IMR-90 (cell line): Measurements from ENCODE around the gene HDAC9. TPM values are rescaled to one million over a fixed set of nuclear protein-coding genes. Genes with fewer than 3 reads are reported as not detected.

Experiments used
- ATAC-seq: fragments of 200-7000 bp; cut with Tn5 transposase; 2 replicates; pipeline ENCODE4 v1.9.1; 2020; ENCODE audit warnings: low read depth, mild to moderate bottlenecking, moderate library complexity
- BruUV-seq: library from RNA; stranded (reverse); fragments of 400-500 nt; replicated peaks from 2 replicates; lab custom pipeline; 2021; lab: Mats Ljungman, UMichigan
- CTCF ChIA-PET: fragments of 300-600 bp; formaldehyde crosslinking; extraction: SDS; loops from one replicate; lab custom pipeline; 2021; ENCODE audit warnings: antibody characterized with exemption; lab: Yijun Ruan, JAX
- POLR2A ChIA-PET: fragments of 300-600 bp; sonication (Branson Sonifier 250); formaldehyde crosslinking; loops from one replicate; lab custom pipeline; 2022; ENCODE audit warnings: antibody characterized with exemption; ENCODE audit not compliant: unreplicated experiment; lab: Charles Lee
- DNase-seq: peaks from one replicate; pipeline ENCODE4 v3.0.0; 2013
- H2AFZ ChIP-seq: replicated peaks from 2 replicates; pipeline ENCODE3; 2013; ENCODE audit warnings: low read length, mild to moderate bottlenecking; ENCODE audit not compliant: poor library complexity
- H2AK5ac ChIP-seq: 2 replicates; pipeline ENCODE4 v1.6.1; 2013; ENCODE audit warnings: low read depth, low read length, inconsistent platforms
- H2AK9ac ChIP-seq: replicated peaks from 2 replicates; pipeline ENCODE3; 2013; ENCODE audit warnings: mild to moderate bottlenecking, low read depth, low read length, moderate library complexity; ENCODE audit not compliant: poor library complexity
- H2BK120ac ChIP-seq: 2 replicates; pipeline ENCODE4 v1.6.1; 2013; ENCODE audit warnings: low read depth, low read length, inconsistent platforms
- H2BK15ac ChIP-seq: 3 replicates; pipeline ENCODE4 v1.6.1; 2013; ENCODE audit warnings: low read depth, low read length, inconsistent platforms
- H2BK20ac ChIP-seq: 2 replicates; pipeline ENCODE4 v1.6.1; 2013; ENCODE audit warnings: low read depth, mild to moderate bottlenecking, inconsistent platforms, low read length, moderate library complexity
- H2BK5ac ChIP-seq: 2 replicates; pipeline ENCODE4 v1.6.1; 2013; ENCODE audit warnings: mild to moderate bottlenecking, low read depth, low read length, inconsistent platforms; ENCODE audit not compliant: poor library complexity, severe bottlenecking
- H3K14ac ChIP-seq: replicated peaks from 2 replicates; pipeline ENCODE4 v1.6.1; 2013; ENCODE audit warnings: low read depth, low read length, inconsistent platforms
- H3K18ac ChIP-seq: 2 replicates; pipeline ENCODE4 v1.6.1; 2013; ENCODE audit warnings: low read depth, low read length, control low read depth
- H3K23ac ChIP-seq: 2 replicates; pipeline ENCODE4 v1.6.1; 2013; ENCODE audit warnings: low read depth, low read length, inconsistent platforms
- H3K27ac ChIP-seq: 2 replicates; pipeline ENCODE4 v1.5.1; 2013; ENCODE audit warnings: mild to moderate bottlenecking, control low read depth, low read length; ENCODE audit not compliant: insufficient read depth
- H3K27me3 ChIP-seq: 2 replicates; pipeline ENCODE4 v1.6.1; 2013; ENCODE audit warnings: low read length; ENCODE audit not compliant: control insufficient read depth, insufficient read depth
- H3K36me3 ChIP-seq: 2 replicates; pipeline ENCODE4 v1.6.1; 2013; ENCODE audit warnings: low read length, mixed read lengths; ENCODE audit not compliant: control insufficient read depth, insufficient read depth
- H3K4ac ChIP-seq: 2 replicates; pipeline ENCODE4 v1.6.1; 2013; ENCODE audit warnings: low read depth, low read length, inconsistent platforms
- H3K4me1 ChIP-seq: 2 replicates; pipeline ENCODE4 v1.6.1; 2013; ENCODE audit warnings: low read length, mixed read lengths; ENCODE audit not compliant: control insufficient read depth, insufficient read depth
- H3K4me2 ChIP-seq: 2 replicates; pipeline ENCODE4 v1.6.1; 2013; ENCODE audit warnings: low read depth, mild to moderate bottlenecking, control low read depth, low read length, moderate library complexity
- H3K4me3 ChIP-seq: 2 replicates; pipeline ENCODE4 v1.5.1; 2013; ENCODE audit warnings: low read depth, mild to moderate bottlenecking, control low read depth, low read length, moderate library complexity; ENCODE audit not compliant: insufficient read depth
- H3K56ac ChIP-seq: 2 replicates; pipeline ENCODE4 v1.6.1; 2013; ENCODE audit warnings: low read length, inconsistent platforms; ENCODE audit not compliant: insufficient read depth; ENCODE audit errors: extremely low read depth
- H3K79me1 ChIP-seq, 2 experiments: 2 replicates each; pipeline ENCODE4 v1.6.1; 2013; ENCODE audit warnings: low read length in 2 of 2, inconsistent platforms in 1 of 2, low read depth in 1 of 2
- H3K9ac ChIP-seq: 2 replicates; pipeline ENCODE4 v1.6.1; 2013; ENCODE audit warnings: low read depth, low read length, control low read depth
- H3K9me1 ChIP-seq: 2 replicates; pipeline ENCODE4 v1.6.1; 2013; ENCODE audit warnings: low read length, inconsistent platforms; ENCODE audit not compliant: insufficient read depth
- H3K9me3 ChIP-seq: 2 replicates; pipeline ENCODE4 v1.6.1; 2013; ENCODE audit warnings: low read length; ENCODE audit not compliant: control insufficient read depth, insufficient read depth
- H4K20me1 ChIP-seq: 2 replicates; pipeline ENCODE4 v1.6.1; 2013; ENCODE audit warnings: low read length, inconsistent platforms; ENCODE audit not compliant: insufficient read depth
- H4K5ac ChIP-seq: 2 replicates; pipeline ENCODE4 v1.6.1; 2013; ENCODE audit warnings: mild to moderate bottlenecking, low read depth, low read length, control low read depth
- H4K8ac ChIP-seq, 2 experiments: 2 replicates each; pipeline ENCODE4 v1.6.1; 2013; ENCODE audit warnings: low read depth in 2 of 2, low read length in 2 of 2, control low read depth in 1 of 2, inconsistent platforms in 1 of 2
- H4K91ac ChIP-seq: 2 replicates; pipeline ENCODE4 v1.6.1; 2013; ENCODE audit warnings: low read depth, low read length, inconsistent platforms; ENCODE audit not compliant: insufficient read depth
- RAD21 ChIP-seq: IDR thresholded peaks from 2 replicates; pipeline ENCODE4 v1.6.1; 2012; ENCODE audit warnings: low read length, improper control_type of control experiment
- dilution Hi-C: fragments of 300-500 bp; cut with HindIII; formaldehyde crosslinking; loops from one replicate; pipeline ENCODE4 v1.14.3; 2018; ENCODE audit warnings: low sequenced_read_pairs; ENCODE audit not compliant: unreplicated experiment
- in situ Hi-C: fragments of 300-500 bp; cut with MboI; formaldehyde crosslinking; loops from 3 replicates; pipeline ENCODE4 v1.14.3; 2019; ENCODE audit warnings: low sequenced_read_pairs, inconsistent platforms, mixed read lengths
- intact Hi-C: fragments of 100-400 bp; cut with micrococcal nuclease; formaldehyde crosslinking; loops from 2 replicates; pipeline ENCODE4 v1.10.0; 2022
- polyA plus RNA-seq, 3 experiments: library from polyadenylated mRNA; depleted of rRNA; stranded (reverse); fragments of >200 nt; gene quantifications; 2 replicates each; pipeline ENCODE4 v1.2.3, GENCODE V29; 2012; ENCODE audit warnings: low replicate concordance in 1 of 3
- total RNA-seq: library from RNA; depleted of rRNA; stranded (reverse); fragments of >200 nt; gene quantifications from 2 replicates; pipeline ENCODE4 v1.2.3, GENCODE V29; 2012

Gene HDAC9
- total and polyA plus RNA-seq, 2 of the 4 experiments (the other 2 are of a cell fraction): 4.3 to 24.7 TPM

DNA sequence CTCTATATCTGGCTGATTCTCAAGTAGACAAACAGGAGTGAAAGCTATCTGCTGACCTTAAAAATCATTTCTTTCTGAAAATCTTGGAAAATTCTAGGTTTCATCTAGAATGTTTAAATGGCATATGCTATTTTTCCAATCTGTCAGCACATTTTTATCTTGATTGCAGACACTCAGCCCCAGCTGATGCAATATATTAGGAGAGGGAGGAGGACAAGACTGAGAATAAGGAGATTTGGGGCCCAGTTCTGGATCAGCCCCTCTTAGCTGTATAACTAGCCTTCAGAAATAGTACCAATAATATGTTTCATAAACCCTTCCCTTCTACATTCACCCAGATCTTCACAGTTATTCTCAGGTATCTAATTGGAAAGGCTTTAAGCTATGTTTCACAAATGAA is 131.2 kb downstream of the HDAC9 start:
- H3K9me1 ChIP-seq: no peaks in the 10 kb centered on the region
- in situ Hi-C loops (no loop called here), dilution Hi-C loops (no loop called here), intact Hi-C loops (no loop called here)
- H3K9me3 ChIP-seq: no peaks in the 10 kb centered on the region
- no peak overlapping the region for H3K4me3 ChIP-seq
- H4K8ac ChIP-seq: no peak overlapping the region
- no peaks in the 10 kb centered on the region for H3K36me3 ChIP-seq
- H4K91ac ChIP-seq: no peak overlapping the region
- H3K23ac ChIP-seq: no peak overlapping the region
- H3K27me3 ChIP-seq: no peaks in the 10 kb centered on the region
- H3K4me2 ChIP-seq: no peak overlapping the region
- no peak overlapping the region for H3K4ac ChIP-seq
- no peak overlapping the region for H3K27ac ChIP-seq
- H3K9ac ChIP-seq: no peak overlapping the region
- H2BK120ac ChIP-seq: no peak overlapping the region
- H3K18ac ChIP-seq: no peak overlapping the region
- ChIA-PET CTCF (no interaction called here), POLR2A (no interaction called here)
- H2AK9ac ChIP-seq: no peak overlapping the region
- DNase-seq: no peak
- ATAC-seq: no peak
- no peak overlapping the region for H3K14ac ChIP-seq
- no peaks in the 10 kb centered on the region for H3K4me1 ChIP-seq
- H4K20me1 ChIP-seq: no peaks in the 10 kb centered on the region
- H2AK5ac ChIP-seq: no peak overlapping the region
- no peak overlapping the region for H4K5ac ChIP-seq
- no peak overlapping the region for H3K56ac ChIP-seq
- TF ChIP-seq RAD21: no peak
- no peak overlapping the region for H2BK20ac ChIP-seq
- no TSS peak for BruUV-seq
- no peak overlapping the region for H2BK5ac ChIP-seq
- H2AFZ ChIP-seq: no peak overlapping the region
- H3K79me1 ChIP-seq: no peaks in the 10 kb centered on the region
- H2BK15ac ChIP-seq: no peak overlapping the region
